HG03196 (cell line): ENCODE results near the gene KCNT2.

Source experiments
- ATAC-seq: cut with Tn5 transposase; IDR thresholded peaks from one replicate; pipeline ENCODE4 v1.9.1; 2021; ENCODE audit not compliant: unreplicated experiment

Gene KCNT2

GRCh38 chr1:196403803-196404690 is 204.2 kb downstream of the KCNT2 start:
- no peak for ATAC-seq

GRCh38 chr1:196401891-196402290 is 206.3 kb downstream of the KCNT2 start:
- ATAC-seq, result no peak

GRCh38 chr1:196401452-196401833 is 206.8 kb downstream of the KCNT2 start:
- ATAC-seq, result no peak

- ATAC-seq, result no peak
These were observed 207.5 kb downstream of the KCNT2 start for GRCh38 chr1:196400478-196401451.

GRCh38 chr1:196399713-196400112 is 208.5 kb downstream of the KCNT2 start:
- ATAC-seq, result no peak

- no peak for ATAC-seq
These were observed 214.5 kb downstream of the KCNT2 start for GRCh38 chr1:196393742-196394141.

- ATAC-seq, result no peak
These were observed 215.0 kb downstream of the KCNT2 start for GRCh38 chr1:196393282-196393681.

GRCh38 chr1:196387766-196388165 is 220.5 kb downstream of the KCNT2 start:
- no peak for ATAC-seq

- ATAC-seq, result no peak
These were observed 223.1 kb downstream of the KCNT2 start for GRCh38 chr1:196385109-196385508.

- ATAC-seq, result no peak
These were observed 225.9 kb downstream of the KCNT2 start for GRCh38 chr1:196382383-196382782.

- no peak for ATAC-seq
These were observed 226.7 kb downstream of the KCNT2 start for GRCh38 chr1:196381544-196381943.

- no peak for ATAC-seq
These were observed 227.9 kb downstream of the KCNT2 start for GRCh38 chr1:196380316-196380715.

GRCh38 chr1:196377811-196378210 is 230.4 kb downstream of the KCNT2 start:
- ATAC-seq, result no peak

- ATAC-seq, result no peak
These were observed 231.5 kb downstream of the KCNT2 start for GRCh38 chr1:196376630-196377328.

- ATAC-seq, result no peak
These were observed 234.4 kb downstream of the KCNT2 start for GRCh38 chr1:196373798-196374197.

GRCh38 chr1:196372896-196373536 is 235.2 kb downstream of the KCNT2 start:
- peak; percentile 79 for ATAC-seq

GRCh38 chr1:196367838-196368237 is 240.4 kb downstream of the KCNT2 start:
- no peak for ATAC-seq

- no peak for ATAC-seq
These were observed 241.3 kb downstream of the KCNT2 start for GRCh38 chr1:196366817-196367495.

GRCh38 chr1:196361112-196361714 is 247.0 kb downstream of the KCNT2 start:
- no peak for ATAC-seq

- ATAC-seq, result no peak
These were observed 250.3 kb downstream of the KCNT2 start for GRCh38 chr1:196357913-196358312.
